Measurements from ENCODE around the gene TRAPPC4. TPM values are rescaled to one million over a fixed set of nuclear protein-coding genes. Genes with fewer than 3 reads are reported as not detected.
A peak's percentile ranks its signal among the peaks of the same experiment; 100 is the strongest.

The TRAPPC4 gene
- total RNA-seq, 1 experiment from 2014 or later, result 73.0 TPM

DNA sequence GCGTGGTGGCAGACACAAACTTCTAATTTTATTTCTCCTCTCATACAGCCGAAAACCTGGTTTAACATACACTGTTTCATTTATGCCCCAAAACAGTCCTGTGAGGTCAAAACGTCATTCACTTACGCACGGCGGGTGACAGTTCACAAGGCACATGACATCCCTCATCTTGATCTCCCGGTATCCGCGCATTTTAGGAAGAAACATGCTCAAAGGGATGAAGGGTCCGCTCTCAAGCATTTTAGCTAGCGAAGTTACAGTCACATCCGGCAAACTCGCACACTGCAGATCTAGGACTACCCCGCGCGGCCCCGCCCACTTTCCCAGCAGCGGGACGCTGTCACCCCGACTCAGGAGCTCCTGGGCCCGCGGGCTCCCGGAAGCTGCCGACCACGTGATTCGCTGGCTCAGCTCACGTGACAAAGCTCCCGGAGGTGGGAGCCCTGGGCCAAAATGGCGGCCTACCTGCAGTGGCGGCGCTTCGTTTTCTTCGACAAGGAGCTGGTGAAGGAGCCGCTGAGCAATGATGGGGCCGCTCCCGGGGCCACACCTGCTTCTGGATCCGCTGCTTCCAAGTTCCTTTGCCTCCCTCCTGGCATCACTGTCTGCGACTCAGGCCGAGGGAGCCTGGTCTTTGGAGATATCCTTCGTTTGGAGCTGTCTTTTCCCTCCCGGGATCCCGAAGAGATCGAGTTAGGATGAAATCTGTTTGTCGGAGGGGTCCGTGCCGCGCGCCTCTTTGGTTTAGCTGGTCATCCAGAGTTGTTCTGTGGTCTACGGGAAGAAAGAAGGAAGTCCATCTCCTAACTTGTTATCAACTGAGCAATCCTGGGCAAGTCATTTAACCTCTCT lies 49.0 kb downstream of the TRAPPC4 start, which contains the start of gene VPS11:
Gene VPS11 (plus strand): TSS at position 448 of the 852 bp plus-strand sequence. CDS start 6 bp downstream, at position 454.
- peak; percentile 99 for DNase-seq (ENCODE audit: low spot score)
- Histone ChIP-seq H3K4me3 (ENCODE audit: low read depth, low read length, poor library complexity, severe bottlenecking) (peak within 1 kb of the TSS; percentile 71), H3K27me3 (replicated peaks; ENCODE audit: insufficient read depth, low read depth, low read length, poor library complexity) (no peaks in the 10 kb centered on the region), H3K4me1 (ENCODE audit: insufficient read depth, low read length, poor library complexity, severe bottlenecking) (peaks cover 5% of the 10 kb centered on the region), H3K36me3 (ENCODE audit: insufficient read depth, low read length, poor library complexity, severe bottlenecking) (peaks cover 15% of the 10 kb centered on the region), H3K27ac (ENCODE audit: low read depth, low read length, poor library complexity, severe bottlenecking) (peak within 1 kb of the TSS; percentile 73), H3K9me3 (ENCODE audit: low read depth, low read length, poor library complexity, severe bottlenecking) (no peaks in the 10 kb centered on the region)
- TF ChIP-seq EZH2 (IDR thresholded peaks at IDR 0.05; ENCODE audit: borderline replicate concordance, low read depth, low read length, poor library complexity, severe bottlenecking), result no peak
- TF ChIP-seq, protein P1, sequence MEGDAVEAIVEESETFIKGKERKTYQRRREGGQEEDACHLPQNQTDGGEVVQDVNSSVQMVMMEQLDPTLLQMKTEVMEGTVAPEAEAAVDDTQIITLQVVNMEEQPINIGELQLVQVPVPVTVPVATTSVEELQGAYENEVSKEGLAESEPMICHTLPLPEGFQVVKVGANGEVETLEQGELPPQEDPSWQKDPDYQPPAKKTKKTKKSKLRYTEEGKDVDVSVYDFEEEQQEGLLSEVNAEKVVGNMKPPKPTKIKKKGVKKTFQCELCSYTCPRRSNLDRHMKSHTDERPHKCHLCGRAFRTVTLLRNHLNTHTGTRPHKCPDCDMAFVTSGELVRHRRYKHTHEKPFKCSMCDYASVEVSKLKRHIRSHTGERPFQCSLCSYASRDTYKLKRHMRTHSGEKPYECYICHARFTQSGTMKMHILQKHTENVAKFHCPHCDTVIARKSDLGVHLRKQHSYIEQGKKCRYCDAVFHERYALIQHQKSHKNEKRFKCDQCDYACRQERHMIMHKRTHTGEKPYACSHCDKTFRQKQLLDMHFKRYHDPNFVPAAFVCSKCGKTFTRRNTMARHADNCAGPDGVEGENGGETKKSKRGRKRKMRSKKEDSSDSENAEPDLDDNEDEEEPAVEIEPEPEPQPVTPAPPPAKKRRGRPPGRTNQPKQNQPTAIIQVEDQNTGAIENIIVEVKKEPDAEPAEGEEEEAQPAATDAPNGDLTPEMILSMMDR (conservative IDR thresholded peaks at IDR 0.05; ENCODE audit: low read depth, low read length), result no peak
- intact Hi-C loops (cut with micrococcal nuclease; ENCODE audit: unreplicated experiment), result loop anchor here (1.0 to 5.0 kb wide), 3 partner anchors 19 to 130 kb away; partner anchors contain the start of gene DPAGT1
- POLR2A ChIA-PET (ENCODE audit: low non-redundant PET), result interaction anchor here (0.7 to 1.1 kb wide), 3 partner anchors 11 to 156 kb away, joined by 4 to 15 read pairs (median 5); no protein-coding TSS in a partner anchor
- TSS peak; percentile 75 for BruUV-seq (replicated peaks)
- CTCF ChIA-PET, result interaction anchor here (0.5 to 1.1 kb wide), 10 partner anchors 18 to 915 kb away, joined by 3 to 5 read pairs (median 3); partner anchors contain the start of genes CBL and SCN4B

Small RNAs within 50 kb of the gene (microRNA-seq; reads per million reads assigned to microRNA genes)
- not detected for gene MIR3656

Other genes with a start within 250 kb of the TRAPPC4 start
- gene DDX6, start 227.6 kb upstream of the TRAPPC4 start, total RNA-seq (2021), result 193 and 229 TPM in 2 replicates
- not detected in 2 replicates for gene CXCR5, start 134.9 kb upstream of the TRAPPC4 start, total RNA-seq (2021)
- gene BCL9L, start 92.8 kb upstream of the TRAPPC4 start, total RNA-seq (2021), result 49.9 and 64.0 TPM in 2 replicates
- gene UPK2, start 62.5 kb upstream of the TRAPPC4 start, total RNA-seq (2021), result not detected in 2 replicates
- not detected in 2 replicates for gene FOXR1, start 47.0 kb upstream of the TRAPPC4 start, total RNA-seq (2021)
- 56.7 and 57.4 TPM in 2 replicates for gene CENATAC, start 20.6 kb upstream of the TRAPPC4 start, total RNA-seq (2021)
- gene RPS25, start 423 bp upstream of the TRAPPC4 start, total RNA-seq (2021), result 1,091 and 1,176 TPM in 2 replicates
- gene SLC37A4, start 12.1 kb downstream of the TRAPPC4 start, total RNA-seq (2021), result 49.3 and 54.6 TPM in 2 replicates
- 315 and 328 TPM in 2 replicates for gene HYOU1, start 38.4 kb downstream of the TRAPPC4 start, total RNA-seq (2021)
- gene VPS11, start 49.1 kb downstream of the TRAPPC4 start, total RNA-seq (2021), result 26.7 and 32.4 TPM in 2 replicates
- gene HMBS, start 66.1 kb downstream of the TRAPPC4 start, total RNA-seq (2021), result 72.5 and 80.6 TPM in 2 replicates
- 102 and 115 TPM in 2 replicates for gene DPAGT1, start 83.1 kb downstream of the TRAPPC4 start, total RNA-seq (2021)
- 17.1 and 17.8 TPM in 2 replicates for gene C2CD2L, start 88.6 kb downstream of the TRAPPC4 start, total RNA-seq (2021)
- 31.7 and 31.9 TPM in 2 replicates for gene HINFP, start 102.8 kb downstream of the TRAPPC4 start, total RNA-seq (2021)
- gene ABCG4, start 130.3 kb downstream of the TRAPPC4 start, total RNA-seq (2021), result 0.33 TPM in 1 of 2 replicates, not detected in the other
- 1.4 and 2.7 TPM in 2 replicates for gene NLRX1, start 150.0 kb downstream of the TRAPPC4 start, total RNA-seq (2021)
- not detected in 2 replicates for gene NHERF4, start 166.7 kb downstream of the TRAPPC4 start, total RNA-seq (2021)
- gene CBL, start 187.6 kb downstream of the TRAPPC4 start, total RNA-seq (2021), result 39.9 and 40.7 TPM in 2 replicates

Measured in A673 (cell line).